ENCODE data around the gene HOOK2. TPM values are rescaled to one million over a fixed set of nuclear protein-coding genes. Genes with fewer than 3 reads are reported as not detected.
"Not testable (repeated sequence)": the region's sequence is repeated elsewhere in the genome, so short reads cannot be mapped to it uniquely, and the experiment has no call there.

HOOK2 gene
- total and polyA plus RNA-seq, 2 of the 13 experiments (the other 11 are each of a cell fraction or from before 2014, with no cell fraction given), result 9.2 to 12.9 TPM

DNA sequence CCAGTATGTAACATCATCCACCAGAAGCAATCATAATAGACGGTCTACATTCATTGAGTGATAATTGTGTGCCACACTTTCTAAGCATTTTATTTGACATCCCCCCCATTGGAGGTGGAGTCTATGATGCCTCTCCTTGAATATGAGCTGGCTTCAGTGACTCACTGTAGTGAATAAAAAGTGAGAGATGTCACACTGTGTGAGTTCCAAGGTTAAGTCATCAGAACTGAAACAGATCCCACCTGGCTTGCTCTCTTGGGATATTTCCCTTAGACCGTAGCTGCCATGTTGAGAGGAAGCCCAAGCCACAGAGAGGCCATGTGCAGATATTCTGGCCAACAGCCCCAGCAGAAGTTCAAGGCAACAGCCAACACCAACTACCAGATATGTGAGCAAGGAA is 46.4 kb upstream of the HOOK2 start:
- 66% methylated on average over 2 of the region's 2 CpGs for WGBS (ENCODE audit: low lambda C conversion rate)
- peaks cover 11% of the 10 kb centered on the region for H3K4me1 ChIP-seq (ENCODE audit: insufficient read depth, low read length)
- no peaks in the 10 kb centered on the region for H3K36me3 ChIP-seq (replicated peaks in 1 of 2; ENCODE audit: control insufficient read depth in 1 of 2, insufficient read depth in 2 of 2, low read length in 2 of 2)
- in situ Hi-C loops (cut with HindIII; ENCODE audit: extremely low pct_ligation_motif_present, low pct_unique_long_range_greater_than_20kb), result no loop called here
- H2AFZ ChIP-seq (ENCODE audit: low read length), result no peak overlapping the region
- no peak overlapping the region for H3K27ac ChIP-seq (ENCODE audit: extremely low read length, insufficient read depth, low read length)
- no peak overlapping the region for H3K4me3 ChIP-seq (replicated peaks in 1 of 3; ENCODE audit: insufficient read depth in 1 of 3, low read depth in 2 of 3, low read length in 3 of 3)
- H3K27me3 ChIP-seq (ENCODE audit: control insufficient read depth in 1 of 2, insufficient read depth in 2 of 2, low read length in 2 of 2), result no peaks in the 10 kb centered on the region
- ATAC-seq, result no peak
- POLR2A ChIA-PET, result no interaction called here
- no peaks in the 10 kb centered on the region for H3K9me3 ChIP-seq (ENCODE audit: low read length)
- no peak overlapping the region for H3K9ac ChIP-seq (ENCODE audit: insufficient read depth, low read depth, low read length)
- no peak overlapping the region for H3K4me2 ChIP-seq (ENCODE audit: low read depth, low read length)
- TF ChIP-seq, protein P1, sequence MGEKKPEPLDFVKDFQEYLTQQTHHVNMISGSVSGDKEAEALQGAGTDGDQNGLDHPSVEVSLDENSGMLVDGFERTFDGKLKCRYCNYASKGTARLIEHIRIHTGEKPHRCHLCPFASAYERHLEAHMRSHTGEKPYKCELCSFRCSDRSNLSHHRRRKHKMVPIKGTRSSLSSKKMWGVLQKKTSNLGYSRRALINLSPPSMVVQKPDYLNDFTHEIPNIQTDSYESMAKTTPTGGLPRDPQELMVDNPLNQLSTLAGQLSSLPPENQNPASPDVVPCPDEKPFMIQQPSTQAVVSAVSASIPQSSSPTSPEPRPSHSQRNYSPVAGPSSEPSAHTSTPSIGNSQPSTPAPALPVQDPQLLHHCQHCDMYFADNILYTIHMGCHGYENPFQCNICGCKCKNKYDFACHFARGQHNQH (CRISPR knock-in tag; IDR thresholded peaks at IDR 0.05), result no peak
- TF ChIP-seq, protein P2, sequence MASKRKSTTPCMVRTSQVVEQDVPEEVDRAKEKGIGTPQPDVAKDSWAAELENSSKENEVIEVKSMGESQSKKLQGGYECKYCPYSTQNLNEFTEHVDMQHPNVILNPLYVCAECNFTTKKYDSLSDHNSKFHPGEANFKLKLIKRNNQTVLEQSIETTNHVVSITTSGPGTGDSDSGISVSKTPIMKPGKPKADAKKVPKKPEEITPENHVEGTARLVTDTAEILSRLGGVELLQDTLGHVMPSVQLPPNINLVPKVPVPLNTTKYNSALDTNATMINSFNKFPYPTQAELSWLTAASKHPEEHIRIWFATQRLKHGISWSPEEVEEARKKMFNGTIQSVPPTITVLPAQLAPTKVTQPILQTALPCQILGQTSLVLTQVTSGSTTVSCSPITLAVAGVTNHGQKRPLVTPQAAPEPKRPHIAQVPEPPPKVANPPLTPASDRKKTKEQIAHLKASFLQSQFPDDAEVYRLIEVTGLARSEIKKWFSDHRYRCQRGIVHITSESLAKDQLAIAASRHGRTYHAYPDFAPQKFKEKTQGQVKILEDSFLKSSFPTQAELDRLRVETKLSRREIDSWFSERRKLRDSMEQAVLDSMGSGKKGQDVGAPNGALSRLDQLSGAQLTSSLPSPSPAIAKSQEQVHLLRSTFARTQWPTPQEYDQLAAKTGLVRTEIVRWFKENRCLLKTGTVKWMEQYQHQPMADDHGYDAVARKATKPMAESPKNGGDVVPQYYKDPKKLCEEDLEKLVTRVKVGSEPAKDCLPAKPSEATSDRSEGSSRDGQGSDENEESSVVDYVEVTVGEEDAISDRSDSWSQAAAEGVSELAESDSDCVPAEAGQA (IDR thresholded peaks at IDR 0.05; ENCODE audit: low read depth), result no peak
- TF ChIP-seq, protein P2 (CRISPR knock-in tag; IDR thresholded peaks at IDR 0.05; ENCODE audit: borderline replicate concordance), result no peak
- TF ChIP-seq TBP (CRISPR knock-in tag; IDR thresholded peaks at IDR 0.05), result no peak
- TF ChIP-seq ZNF549 (CRISPR knock-in tag; IDR thresholded peaks at IDR 0.05), result no peak
- TF ChIP-seq SP2 (CRISPR knock-in tag; IDR thresholded peaks at IDR 0.05), result no peak
- no peak for TF ChIP-seq ZNF674 (CRISPR knock-in tag; IDR thresholded peaks at IDR 0.05; ENCODE audit: low read depth)
- BruUV-seq (replicated peaks), result no TSS peak
- no peak for DNase-seq (ENCODE audit: low spot score)
- CTCF ChIA-PET (ENCODE audit: low intra/inter-chr PET ratio, low total read pairs), result no interaction called here
- intact Hi-C loops (cut with micrococcal nuclease; ENCODE audit: unreplicated experiment), result no loop called here
- H4K20me1 ChIP-seq (ENCODE audit: insufficient read depth, low read length), result no peaks in the 10 kb centered on the region
- H3K79me2 ChIP-seq (ENCODE audit: insufficient read depth, low read length), result no peaks in the 10 kb centered on the region
- no peak for FAIRE-seq

DNA sequence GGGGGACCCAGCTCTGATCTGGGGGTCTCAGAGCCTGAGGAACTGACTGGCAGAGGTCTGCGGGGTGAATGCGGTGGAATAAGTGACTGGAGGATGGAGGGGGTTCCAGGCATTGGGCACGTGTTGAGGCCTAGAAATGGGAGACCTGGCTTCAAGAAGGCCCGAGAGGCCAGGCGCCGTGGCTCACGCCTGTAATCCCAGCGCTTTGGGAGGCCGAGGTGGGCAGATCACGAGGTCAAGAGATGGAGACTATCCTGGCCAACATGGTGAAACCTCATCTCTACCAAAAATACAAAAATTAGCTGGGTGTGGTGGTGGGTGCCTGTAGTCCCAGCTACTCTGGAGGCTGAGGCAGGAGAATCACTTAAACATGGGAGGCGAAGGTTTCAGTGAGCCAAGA is 42.5 kb upstream of the HOOK2 start:
- H3K9me3 ChIP-seq (ENCODE audit: low read length); H4K20me1 ChIP-seq (ENCODE audit: insufficient read depth, low read length); H3K27me3 ChIP-seq (ENCODE audit: control insufficient read depth in 1 of 2, insufficient read depth in 2 of 2, low read length in 2 of 2); ATAC-seq; H2AFZ ChIP-seq (ENCODE audit: low read length); H3K36me3 ChIP-seq (replicated peaks in 1 of 2; ENCODE audit: control insufficient read depth in 1 of 2, insufficient read depth in 2 of 2, low read length in 2 of 2); DNase-seq (ENCODE audit: low spot score); H3K4me1 ChIP-seq (ENCODE audit: insufficient read depth, low read length); intact Hi-C loops (cut with micrococcal nuclease; ENCODE audit: unreplicated experiment); H3K9ac ChIP-seq (ENCODE audit: insufficient read depth, low read depth, low read length); H3K79me2 ChIP-seq (ENCODE audit: insufficient read depth, low read length); BruUV-seq (replicated peaks); FAIRE-seq; H3K27ac ChIP-seq (ENCODE audit: extremely low read length, insufficient read depth, low read length); CTCF ChIA-PET (ENCODE audit: low intra/inter-chr PET ratio, low total read pairs); H3K4me3 ChIP-seq (replicated peaks in 1 of 3; ENCODE audit: insufficient read depth in 1 of 3, low read depth in 2 of 3, low read length in 3 of 3); in situ Hi-C loops (cut with HindIII; ENCODE audit: extremely low pct_ligation_motif_present, low pct_unique_long_range_greater_than_20kb); H3K4me2 ChIP-seq (ENCODE audit: low read depth, low read length); POLR2A ChIA-PET: not testable (repeated sequence)
- 86% methylated on average over 11 of the region's 11 CpGs for WGBS (ENCODE audit: low lambda C conversion rate)

Data from HepG2 (cell line).